NCI-H345 (cell line): Measurements from ENCODE around the gene JDP2.

Experiments used
- DNase-seq: peaks from one replicate; lab custom pipeline; 2025; lab: John Stamatoyannopoulos, UW

Gene JDP2

DNA sequence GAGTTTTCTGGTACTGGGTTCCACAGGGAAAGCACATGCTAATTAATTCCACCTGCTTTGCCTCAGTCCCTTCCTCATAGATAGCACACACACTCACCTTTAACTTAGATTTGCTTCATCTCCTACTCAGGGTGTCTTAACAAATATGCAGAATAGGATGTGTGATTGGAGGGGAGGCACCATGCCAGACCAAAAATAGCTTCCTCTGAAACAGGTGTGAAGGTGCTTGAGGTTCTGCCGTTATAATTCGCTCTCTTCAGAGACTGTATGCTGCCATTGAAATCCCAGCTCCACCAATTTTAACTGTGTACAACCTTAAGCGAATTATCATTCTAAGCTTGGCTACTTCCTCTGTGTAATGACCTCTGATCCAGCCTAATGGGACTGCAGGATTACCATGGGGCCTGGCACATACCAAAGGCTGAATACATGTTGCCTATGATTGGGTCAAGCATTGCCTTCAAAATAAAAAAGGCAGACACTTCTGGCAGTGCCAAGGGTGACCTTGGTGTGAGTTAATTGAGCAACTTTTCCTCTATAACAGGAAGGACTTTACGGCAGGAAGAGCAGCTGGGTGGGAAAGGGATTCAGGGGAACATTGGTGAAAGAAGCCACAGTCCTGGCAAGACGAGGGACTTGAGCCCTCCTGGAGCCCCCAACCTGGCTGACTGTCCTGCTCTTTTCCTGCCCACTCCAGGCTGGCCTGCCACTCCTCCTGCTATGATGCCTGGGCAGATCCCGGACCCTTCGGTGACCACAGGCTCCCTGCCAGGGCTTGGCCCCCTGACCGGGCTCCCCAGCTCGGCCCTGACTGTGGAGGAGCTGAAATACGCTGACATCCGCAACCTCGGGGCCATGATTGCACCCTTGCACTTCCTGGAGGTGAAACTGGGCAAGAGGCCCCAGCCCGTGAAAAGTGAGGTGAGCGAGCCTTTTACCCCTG, 9.7 kb downstream of the JDP2 start:
- DNase-seq: peak; percentile 14

- DNase-seq: no peak
Observed at GRCh38 chr14:75438486-75439080, 10.8 kb downstream of the JDP2 start.

GRCh38 chr14:75439989-75440388, 12.2 kb downstream of the JDP2 start:
- DNase-seq: no peak

DNA sequence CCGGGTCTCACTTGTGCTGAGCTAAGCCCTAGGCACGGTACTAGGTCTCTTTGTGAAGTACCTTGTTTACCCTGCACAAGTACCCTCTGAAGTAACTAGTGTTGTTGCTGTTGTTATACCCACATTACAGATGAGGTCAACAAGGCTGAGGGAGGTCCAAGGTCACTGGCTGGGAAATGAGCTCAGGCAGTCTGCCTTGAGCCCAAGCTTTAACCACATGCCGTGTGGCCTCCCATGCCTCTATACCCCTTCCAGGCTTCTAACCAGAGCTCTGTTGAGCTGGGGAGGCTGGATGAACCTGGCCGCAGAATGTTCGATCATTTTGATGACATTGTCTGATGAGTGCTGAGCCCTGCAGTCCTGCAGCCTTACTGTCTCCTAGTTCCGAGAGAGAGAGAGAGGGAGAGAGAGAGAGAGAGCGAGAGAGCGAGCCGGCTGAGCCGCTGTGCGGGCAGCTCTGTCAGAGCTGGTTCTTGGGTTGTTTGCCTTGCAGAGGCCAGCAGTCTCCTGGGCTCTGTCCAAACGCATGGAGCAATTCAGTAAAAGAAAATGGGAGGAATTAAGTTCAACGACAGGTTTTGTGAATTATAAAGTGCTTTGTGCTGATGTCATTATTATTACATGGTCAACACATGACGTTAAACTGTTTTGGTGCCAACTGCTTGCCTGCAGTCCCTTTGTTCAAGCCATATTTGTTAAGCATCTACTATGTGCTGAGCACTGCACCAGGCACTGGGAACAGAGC, 13.1 kb downstream of the JDP2 start:
- DNase-seq: no peak

GRCh38 chr14:75441728-75442127, 13.9 kb downstream of the JDP2 start:
- DNase-seq: no peak

DNA sequence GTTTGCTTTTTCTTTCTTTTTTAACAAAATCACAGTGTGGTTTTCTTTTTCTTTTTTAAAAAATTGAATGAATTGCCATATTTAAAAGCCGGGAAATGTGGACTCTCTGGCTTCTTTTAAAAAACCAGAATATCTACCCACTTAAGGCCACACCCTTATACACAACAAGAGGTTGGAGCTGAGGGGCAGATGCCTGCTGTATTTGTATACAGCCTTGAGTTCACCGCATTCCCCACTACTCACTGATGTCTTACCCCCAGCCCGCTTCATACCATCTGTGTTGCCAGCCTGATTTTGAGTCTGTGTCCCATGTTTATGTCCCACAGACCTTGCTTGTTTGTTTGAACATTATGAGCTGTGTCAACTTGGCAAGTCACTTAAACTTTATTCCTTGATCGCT, 14.3 kb downstream of the JDP2 start:
- no peak for DNase-seq

- DNase-seq: no peak
Observed at GRCh38 chr14:75442642-75443041, 14.8 kb downstream of the JDP2 start.

GRCh38 chr14:75443203-75443969, 15.6 kb downstream of the JDP2 start:
- no peak for DNase-seq

GRCh38 chr14:75445236-75445635, 17.4 kb downstream of the JDP2 start:
- DNase-seq: no peak

DNA sequence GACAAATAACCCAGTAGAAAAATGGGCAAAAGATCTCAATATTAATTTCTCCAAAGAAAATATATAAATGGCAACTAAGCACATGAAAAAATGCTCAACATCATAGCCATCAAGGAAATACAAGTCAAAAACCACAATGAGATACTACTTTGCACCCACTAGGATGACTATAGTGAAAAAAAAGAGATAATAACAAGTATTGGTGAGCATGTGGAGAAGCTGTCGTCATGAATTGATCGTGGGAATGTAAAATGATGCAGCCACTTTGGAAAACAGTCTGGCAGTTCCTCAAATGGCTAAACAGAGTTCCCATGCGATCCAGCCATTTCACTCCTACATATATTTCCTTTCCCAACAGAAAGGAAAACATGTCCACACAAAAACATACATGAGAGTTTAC, 18.1 kb downstream of the JDP2 start:
- DNase-seq: no peak

DNA sequence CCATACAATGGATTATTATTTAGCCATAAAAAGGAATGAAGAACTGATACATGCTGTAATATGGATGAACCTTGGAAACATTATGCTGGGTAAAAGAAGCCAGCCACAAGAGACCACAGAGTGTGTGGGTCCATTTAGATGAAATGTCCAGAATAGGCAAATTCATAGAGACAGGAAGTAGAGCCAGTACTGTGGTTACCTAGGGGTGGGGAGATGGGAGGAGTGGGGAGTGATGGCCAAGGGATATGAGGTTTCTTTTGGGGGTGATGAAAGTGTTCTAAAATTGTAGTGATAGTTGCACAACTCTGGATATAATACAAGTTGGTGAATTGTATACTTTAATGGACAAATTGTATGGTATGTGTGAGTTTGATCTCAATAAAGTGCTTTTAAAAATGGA, 18.6 kb downstream of the JDP2 start:
- DNase-seq: no peak

DNA sequence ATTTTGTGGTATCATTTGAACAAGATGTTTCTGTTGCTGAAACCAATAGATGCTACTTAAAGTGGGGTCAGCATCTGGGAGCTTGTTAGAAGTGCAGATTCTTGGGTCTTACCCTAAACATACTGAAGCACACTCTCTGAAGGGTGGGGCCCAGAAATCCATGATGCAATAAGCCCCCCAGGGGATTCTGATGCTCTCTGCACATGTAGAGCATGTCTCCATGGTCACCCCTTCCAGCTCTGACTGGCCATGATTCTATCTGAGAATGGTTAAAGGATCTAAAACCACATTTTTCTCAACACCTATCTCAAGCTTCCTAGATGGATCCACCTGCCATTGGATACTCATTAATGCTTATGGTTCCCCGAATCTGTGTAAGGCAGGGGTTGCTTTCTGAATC, 20.4 kb downstream of the JDP2 start:
- no peak for DNase-seq

GRCh38 chr14:75449036-75449435, 21.2 kb downstream of the JDP2 start:
- DNase-seq: no peak

DNA sequence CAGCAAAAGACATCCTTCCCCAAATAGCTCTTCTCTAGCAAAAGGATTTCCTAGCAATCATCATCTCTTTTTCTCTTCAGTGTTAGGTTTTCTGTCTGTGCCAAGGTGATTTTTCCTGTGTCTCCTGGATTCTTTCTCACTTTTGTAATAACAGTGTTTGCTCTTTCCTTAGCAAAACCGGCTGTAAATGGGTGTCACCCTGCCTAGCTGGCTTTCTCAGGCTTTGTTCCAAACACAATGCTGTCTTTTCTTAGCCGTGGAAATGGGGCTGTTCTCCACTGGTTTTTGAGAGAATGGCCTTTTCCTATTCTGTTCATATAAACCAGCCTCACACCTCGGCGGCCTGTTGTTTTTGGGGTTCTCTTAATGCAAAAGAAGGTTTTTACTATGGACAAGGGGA, 21.9 kb downstream of the JDP2 start:
- DNase-seq: no peak

DNA sequence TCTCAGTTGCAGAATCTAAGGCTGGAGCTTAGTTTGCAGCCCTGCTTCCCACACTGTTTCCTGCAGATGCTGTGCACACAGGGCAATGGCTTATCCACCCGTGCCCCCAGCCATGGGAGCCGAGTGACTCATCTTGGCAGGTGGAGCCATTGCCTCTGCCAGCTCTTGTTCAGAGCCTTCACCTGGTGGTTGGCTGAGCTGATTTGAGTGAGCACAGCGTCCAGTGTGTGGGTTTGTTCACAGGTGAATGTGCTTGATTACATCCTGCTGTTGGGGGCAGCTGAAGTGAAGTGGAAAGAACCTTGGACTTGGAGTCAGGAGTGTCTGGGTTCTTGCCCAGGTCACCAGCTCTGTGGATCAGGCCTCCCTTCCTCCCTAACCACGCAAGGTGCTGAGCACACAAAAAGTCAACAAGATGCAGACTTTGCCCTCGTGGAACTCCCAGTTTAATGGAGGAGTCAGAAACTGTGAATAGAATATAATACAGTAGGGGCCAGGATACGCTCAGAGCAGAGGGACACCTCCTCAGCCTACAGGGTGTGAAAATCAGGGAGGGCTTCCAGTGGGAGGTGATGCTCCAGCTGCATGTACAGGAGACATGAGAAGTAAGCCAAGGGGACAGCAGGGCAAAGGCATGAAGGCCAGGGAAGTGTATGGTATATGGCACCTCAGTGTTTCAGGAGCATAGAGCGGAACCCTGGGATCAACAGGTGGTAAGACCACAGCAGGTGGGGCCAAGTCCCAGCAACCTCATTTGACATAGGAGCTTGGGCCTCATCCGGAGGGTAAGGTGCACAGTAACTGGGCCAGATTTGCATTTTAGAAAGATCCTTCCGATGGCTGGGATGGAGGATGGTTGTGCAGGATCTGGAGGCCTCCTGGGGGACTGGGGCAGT, 22.8 kb downstream of the JDP2 start:
- DNase-seq: no peak

GRCh38 chr14:75452324-75452723, 24.5 kb downstream of the JDP2 start:
- DNase-seq: no peak

DNA sequence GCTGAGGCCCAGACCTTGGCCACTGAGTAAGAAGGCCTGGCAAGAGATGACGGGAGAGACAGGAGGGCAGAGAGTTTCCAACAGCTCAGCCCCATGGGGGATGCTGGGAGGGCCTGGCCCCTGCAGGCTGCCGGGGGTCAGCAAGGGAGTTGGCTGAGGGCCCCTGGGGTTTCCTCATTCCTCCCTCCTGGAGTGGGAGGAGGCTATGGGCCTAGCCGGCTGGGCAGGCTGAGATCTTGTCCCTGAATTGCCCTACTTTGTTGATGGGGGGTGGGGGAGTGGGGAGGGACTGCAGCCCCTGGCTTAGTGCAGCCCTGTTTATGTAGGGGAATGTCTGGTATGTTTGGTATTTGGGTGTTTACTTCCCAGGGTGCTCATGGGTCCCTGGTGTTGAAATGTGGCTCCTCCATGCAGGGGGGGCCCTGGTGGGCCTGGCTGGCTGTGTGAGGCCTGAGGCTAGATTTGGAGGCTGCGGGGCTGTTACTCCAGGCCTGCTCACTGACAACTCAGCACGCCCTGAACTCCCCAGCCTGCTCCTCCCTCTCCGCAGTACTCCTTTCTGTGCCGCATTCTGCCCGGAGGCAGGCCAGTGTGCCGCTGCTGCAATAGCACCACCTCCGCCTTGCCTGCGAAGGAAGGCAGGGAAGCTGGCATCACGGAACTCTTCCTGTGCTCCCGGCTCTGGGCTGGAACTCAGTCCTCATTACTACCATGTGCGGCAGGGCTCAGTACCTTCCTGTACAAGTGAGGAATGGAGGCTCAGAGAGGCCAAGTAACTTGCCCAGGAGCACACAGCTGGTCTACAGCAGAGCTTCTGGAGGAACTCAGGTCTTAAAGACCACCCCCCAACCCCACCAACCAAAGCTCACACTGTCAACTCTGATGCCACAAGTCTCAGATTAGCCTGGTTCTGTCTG, 25.3 kb downstream of the JDP2 start:
- no peak for DNase-seq

GRCh38 chr14:75453817-75454434, 26.1 kb downstream of the JDP2 start:
- no peak for DNase-seq

GRCh38 chr14:75454963-75455546, 27.2 kb downstream of the JDP2 start:
- DNase-seq: no peak
